GM21360 (cell line): ENCODE measurements around the gene ACTN4.

Experiments
- ATAC-seq: cut with Tn5 transposase; IDR thresholded peaks from one replicate; pipeline ENCODE4 v1.9.1; 2021; ENCODE audit warnings: mild to moderate bottlenecking, moderate library complexity; ENCODE audit not compliant: unreplicated experiment

ACTN4 gene

DNA sequence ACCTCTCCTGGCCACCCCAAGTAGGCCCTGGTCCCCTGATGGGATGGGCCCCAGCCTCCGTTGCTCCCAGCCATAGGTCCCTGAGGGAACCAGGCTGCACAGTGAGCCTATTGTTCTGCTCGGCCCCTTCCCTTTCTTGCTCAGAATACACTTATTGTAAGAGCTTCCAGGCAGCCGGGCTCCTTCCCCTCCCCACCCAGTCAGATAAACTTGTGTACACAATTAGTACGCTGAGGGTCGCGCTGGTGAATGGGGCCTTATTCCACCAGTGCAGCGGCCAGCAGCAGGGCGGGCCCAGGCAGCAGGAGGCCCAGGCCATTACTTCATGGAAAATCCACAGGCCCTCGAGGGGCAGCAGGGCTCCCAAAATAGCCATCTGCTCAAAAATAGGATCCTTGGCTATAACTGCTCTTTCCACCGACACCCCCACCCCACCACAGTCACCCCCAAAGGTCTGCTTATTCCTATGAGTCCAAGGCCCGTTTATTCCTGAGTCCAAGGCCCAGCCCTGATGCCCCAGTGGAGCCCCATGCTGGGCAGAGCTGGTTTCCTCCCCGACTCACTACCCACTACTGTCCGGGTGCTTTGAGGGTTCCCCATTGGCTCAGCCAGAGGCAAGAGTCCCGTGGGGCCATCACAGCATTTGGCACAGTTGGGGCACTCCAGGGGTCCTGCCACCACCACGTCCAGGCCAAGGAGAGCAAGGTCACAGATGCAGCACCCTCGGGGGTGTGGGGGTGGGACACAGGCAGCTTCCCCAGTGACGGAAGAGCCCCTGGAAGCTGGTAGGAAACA, 74.7 kb downstream of the ACTN4 start:
- ATAC-seq = no peak

DNA sequence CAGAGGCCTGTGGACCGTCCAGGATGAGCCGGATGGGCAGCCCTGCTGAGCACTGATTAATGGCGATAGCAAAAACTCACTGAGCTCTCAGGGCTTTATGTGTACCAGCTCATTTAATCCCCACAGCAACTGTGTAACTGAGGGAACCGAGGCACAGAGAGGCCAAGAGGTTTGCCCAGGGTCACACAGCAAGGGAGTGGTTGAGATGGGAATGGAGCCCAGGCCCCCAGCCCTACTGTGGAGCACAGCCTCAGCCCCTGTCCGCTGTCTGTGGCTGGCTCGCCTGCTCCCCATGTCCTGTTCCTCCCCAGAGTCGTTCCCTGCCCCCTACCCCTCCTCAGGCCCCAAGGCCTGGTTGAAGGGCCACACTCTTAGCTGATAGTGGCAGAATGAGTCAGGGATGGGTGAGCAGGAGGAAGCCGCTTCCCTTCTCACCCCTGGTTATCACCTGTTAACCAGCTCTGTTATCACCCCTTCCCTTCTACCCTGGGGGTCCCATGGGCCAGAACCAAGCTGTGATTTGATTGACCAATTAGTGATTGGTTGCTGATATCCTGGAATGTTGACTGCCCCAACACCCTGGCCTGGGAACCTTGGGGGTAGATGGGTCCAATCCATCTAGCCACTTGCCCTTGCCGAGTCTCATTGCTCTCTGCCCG, 75.6 kb downstream of the ACTN4 start:
- no peak for ATAC-seq

DNA sequence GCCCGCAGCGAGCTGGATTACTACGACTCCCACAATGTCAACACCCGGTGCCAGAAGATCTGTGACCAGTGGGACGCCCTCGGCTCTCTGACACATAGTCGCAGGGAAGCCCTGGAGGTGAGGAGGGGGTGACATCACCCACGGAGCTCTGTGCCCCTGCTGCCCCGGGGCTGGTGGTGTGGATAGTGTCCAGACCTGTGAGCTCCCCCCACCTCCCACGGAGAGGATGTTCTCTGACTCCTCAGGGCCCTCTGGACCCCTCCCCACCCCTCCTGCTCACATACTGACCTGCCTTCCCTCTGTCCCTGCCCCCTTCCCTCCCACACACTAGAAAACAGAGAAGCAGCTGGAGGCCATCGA, 76.1 kb downstream of the ACTN4 start:
- ATAC-seq = no peak

DNA sequence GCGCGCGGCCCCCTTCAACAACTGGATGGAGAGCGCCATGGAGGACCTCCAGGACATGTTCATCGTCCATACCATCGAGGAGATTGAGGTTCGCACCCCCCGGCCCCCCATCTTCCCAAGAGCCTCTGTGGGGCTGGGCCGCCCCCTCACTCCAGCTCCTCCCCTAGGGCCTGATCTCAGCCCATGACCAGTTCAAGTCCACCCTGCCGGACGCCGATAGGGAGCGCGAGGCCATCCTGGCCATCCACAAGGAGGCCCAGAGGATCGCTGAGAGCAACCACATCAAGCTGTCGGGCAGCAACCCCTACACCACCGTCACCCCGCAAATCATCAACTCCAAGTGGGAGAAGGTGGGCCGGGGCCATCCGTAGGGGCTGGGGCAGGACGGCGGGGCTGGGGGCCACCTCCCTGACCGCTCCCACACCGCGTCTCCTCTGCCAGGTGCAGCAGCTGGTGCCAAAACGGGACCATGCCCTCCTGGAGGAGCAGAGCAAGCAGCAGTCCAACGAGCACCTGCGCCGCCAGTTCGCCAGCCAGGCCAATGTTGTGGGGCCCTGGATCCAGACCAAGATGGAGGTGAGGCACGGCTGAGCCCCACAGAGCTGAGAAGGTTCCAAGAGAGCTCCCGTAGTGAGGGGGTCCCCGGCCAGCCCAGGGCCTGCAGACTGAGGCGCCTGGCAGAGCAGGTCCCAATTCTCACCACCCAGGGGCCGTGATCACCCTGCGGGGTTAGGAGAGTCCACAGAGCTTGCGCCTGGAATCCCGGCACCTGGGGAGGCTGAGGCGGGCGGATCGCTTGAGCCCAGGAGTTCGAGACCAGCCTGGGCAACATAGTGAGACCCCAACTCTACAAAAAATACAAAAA, 76.8 kb downstream of the ACTN4 start:
- no peak for ATAC-seq

DNA sequence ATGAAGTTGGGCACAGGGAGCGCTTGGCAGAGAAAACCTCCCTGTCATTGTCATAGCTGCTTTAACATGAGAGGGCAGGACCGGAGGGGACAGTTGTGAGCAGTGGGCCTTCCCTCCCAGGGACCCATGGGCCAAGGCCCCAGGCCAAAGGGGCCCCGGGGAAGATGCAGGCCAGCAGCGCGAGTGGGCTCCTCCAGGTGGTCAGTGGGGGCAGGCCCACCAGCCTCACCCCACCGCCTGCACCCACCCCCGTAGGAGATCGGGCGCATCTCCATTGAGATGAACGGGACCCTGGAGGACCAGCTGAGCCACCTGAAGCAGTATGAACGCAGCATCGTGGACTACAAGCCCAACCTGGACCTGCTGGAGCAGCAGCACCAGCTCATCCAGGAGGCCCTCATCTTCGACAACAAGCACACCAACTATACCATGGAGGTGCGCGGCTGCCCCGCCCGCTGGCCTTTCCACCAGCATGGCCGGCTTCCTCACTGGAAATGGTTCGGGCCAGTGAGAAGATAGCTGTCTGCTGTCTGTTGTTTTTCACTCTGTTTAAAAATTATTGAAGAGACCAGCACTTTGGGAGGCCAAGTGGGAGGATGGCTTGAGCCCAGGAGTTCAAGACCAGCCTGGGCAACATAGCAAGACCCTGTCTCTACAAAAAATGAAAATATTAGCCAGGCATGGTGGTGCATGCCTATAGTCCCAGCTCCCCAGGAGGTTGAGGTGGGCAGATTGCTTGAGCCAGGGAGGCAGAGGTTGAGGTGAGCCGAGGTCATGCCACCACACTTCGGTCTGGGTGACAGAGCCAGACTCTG, 78.2 kb downstream of the ACTN4 start:
- no peak for ATAC-seq

DNA sequence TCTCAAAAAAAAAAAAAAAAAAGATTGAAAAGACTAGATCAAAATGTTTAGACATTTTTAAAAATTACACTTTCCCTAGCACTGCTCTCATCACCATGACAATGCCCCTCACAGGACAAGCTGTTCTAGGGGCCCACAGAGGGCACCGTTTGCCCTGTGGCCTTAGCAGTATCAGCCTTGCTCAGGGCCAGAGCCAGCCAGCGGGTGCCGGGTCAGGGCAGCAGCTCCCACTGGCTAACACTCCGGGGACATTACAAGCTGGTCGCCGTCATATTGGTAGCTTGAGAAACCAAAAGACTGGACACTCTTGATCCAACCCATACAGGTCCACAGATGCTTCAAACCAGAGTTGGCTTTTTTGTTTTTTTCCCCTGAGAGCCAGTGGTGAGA, 78.8 kb downstream of the ACTN4 start:
- ATAC-seq = no peak

DNA sequence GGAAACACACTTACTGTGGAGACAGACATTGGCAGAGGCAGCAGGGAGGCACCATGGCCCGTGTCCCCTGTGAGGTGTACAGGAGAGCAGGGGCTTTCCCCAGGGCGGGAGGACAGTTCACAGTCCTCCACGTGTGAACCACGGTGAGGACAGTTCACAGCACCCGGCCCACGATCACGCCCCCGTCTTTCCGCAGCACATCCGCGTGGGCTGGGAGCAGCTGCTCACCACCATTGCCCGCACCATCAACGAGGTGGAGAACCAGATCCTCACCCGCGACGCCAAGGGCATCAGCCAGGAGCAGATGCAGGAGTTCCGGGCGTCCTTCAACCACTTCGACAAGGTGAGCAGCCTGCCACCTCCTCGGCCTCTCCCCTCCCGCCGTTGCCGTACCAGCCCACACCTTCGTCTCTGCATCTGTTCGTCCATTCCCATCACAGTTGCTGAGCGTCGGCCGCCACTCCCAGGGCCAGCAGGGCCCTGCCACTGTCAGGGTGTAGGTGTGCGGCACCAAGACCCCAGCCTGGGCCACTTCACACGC, 79.4 kb downstream of the ACTN4 start:
- no peak for ATAC-seq

DNA sequence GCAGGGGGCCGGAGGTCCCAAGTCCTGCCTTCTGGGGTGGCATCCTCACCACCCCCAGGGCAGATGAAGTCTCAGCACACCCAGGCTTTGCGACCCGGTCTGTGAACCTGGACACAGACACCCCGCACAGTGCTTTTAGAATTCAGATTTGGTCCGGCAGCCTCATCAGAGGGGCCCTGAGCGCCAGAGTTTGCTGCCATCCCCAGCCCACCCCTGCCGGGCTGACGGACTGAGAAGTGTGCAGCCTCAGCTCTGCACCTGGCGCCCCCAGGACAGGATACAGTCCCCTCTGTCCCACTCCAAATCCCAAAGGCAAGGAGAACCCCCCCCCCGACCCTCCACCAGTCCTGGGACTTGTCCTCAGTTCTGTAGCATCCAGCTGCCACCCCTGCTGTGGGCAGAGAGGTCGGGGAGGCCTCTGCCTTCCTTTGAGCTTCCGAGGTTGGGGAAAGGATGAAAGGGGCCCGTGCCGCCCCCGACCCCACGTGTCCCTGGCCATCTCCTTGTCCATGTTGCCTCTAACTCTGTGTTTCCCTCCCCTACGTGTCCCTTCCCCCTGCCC, 79.9 kb downstream of the ACTN4 start:
- ATAC-seq = no peak

DNA sequence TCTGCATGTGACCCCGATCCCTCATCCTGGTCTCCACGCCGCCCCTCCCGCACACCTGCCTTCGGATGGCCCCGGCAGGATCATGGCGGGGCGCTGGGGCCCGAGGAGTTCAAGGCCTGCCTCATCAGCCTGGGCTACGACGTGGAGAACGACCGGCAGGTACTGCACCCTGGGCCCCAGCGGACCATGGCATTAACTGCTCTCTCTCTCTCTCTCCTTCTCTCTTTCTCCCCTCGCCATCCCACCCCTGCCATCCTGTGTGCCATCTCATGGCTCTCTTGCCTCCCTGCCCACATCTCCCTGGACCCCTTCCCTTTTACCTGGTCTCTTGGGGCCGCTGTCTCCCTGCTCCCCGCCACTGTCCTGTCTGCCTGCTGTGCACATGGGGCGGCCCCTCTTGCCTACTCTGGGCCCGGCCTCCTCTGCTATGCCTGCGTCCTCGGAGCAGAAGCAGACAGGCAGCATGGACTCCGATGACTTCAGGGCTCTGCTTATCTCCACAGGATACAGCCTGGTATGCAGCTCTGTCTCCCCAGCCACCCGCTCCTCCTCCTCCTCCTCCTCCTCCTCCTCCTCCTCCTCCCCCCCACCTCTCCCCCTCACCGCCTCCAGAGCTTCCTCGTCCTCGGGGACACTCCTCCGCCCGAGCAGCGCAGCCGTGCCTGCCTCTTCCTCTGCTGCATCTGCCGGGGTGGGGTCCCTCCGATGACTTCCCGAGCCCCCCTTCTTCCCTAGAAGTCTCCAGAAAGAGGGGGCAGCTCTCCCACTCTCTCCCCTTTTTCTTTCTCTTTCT, 80.6 kb downstream of the ACTN4 start:
- no peak for ATAC-seq

DNA sequence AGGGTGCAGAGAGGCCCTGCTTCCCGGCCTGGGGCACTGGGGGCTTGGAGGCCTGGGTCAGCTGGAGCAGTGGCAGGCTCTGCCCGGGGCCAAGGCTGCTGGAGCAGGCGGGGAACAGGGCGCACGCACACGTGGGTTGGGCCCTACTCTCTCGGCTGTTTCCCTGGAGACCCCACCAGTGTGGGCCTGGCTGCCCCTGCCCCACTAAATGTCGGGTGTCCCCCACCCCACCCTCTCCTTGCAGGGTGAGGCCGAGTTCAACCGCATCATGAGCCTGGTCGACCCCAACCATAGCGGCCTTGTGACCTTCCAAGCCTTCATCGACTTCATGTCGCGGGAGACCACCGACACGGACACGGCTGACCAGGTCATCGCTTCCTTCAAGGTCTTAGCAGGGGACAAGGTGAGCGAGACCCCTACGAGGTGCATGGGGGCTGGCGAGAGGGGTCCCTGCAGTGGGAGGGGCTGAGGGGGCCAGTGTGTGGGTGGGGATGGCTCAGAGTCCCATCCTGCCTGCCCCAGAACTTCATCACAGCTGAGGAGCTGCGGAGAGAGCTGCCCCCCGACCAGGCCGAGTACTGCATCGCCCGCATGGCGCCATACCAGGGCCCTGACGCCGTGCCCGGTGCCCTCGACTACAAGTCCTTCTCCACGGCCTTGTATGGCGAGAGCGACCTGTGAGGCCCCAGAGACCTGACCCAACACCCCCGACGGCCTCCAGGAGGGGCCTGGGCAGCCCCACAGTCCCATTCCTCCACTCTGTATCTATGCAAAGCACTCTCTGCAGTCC, 81.5 kb downstream of the ACTN4 start:
- ATAC-seq = no peak

DNA sequence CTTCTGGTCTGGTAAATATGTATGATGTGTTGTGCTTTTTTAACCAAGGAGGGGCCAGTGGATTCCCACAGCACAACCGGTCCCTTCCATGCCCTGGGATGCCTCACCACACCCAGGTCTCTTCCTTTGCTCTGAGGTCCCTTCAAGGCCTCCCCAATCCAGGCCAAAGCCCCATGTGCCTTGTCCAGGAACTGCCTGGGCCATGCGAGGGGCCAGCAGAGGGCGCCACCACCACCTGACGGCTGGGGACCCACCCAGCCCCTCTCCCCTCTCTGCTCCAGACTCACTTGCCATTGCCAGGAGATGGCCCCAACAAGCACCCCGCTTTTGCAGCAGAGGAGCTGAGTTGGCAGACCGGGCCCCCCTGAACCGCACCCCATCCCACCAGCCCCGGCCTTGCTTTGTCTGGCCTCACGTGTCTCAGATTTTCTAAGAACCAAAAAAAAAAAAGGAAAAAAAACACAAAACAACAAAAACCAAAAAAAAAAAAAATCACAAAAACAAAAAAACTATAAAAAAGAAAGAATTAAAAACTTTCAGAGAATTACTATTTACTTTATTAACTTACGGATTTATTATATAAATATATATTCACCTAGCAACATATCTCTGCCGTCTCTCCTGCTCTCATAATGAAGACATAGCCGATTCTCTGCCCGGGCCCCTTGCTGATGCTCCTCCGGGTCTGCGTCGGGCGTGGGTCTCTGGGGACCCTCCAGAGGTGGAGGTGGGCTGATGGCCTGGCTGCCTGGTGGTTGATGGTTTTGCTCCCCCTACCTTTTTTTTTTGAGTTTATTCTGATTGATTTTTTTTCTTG, 82.4 kb downstream of the ACTN4 start:
- ATAC-seq = no peak

DNA sequence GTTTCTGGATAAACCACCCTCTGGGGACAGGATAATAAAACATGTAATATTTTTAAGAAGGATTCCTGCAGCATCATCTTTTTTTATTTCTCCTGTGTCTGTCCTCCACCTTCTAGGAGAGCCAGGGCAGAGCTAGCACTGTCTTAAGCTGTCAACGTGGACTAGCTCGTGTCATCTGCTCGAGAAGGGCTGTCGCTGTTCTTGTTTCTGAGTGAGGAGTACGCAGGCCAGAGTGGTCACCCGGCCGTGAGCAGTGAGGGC, 83.0 kb downstream of the ACTN4 start:
- ATAC-seq = no peak

DNA sequence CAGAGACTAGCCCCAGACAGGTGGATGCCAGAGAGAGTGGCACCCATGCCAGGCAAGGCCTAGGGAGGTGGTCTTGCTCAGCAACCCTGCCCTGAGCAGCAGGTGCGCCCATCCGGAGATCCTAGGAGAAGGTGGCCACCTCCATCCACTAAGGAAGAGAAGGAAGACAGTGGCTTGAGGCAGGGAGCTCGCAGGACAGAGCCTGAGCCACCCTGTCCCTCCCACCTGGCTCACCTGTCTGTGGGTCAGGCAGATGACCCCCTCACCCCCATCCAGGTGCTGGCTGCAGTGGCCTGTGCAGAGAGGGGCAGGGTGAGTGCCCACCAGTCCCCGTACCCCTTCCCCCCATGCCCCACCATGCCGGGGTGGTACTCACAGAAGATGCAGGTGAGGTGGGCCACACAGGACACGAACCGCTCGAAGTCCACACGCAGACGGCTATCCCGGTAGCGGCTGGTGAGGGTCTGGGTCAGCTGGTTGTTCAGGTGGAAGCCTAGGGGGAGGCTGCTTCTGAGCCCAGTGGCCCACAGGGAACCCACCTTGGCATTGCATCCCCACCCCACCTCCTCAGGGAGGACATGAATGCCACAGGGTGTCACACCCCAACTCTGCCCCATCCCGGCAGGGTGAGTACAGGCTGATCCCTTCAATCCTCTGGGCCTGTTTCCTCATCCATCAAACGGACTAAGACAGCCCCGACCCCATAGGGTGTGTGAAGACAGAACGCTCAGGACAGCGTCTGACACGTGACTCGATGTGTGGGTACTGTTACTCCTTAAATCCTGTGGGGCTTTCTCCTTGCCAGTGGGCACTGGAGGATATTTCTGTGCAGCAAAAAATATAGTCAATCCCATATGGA, 83.5 kb downstream of the ACTN4 start:
- ATAC-seq = no peak

DNA sequence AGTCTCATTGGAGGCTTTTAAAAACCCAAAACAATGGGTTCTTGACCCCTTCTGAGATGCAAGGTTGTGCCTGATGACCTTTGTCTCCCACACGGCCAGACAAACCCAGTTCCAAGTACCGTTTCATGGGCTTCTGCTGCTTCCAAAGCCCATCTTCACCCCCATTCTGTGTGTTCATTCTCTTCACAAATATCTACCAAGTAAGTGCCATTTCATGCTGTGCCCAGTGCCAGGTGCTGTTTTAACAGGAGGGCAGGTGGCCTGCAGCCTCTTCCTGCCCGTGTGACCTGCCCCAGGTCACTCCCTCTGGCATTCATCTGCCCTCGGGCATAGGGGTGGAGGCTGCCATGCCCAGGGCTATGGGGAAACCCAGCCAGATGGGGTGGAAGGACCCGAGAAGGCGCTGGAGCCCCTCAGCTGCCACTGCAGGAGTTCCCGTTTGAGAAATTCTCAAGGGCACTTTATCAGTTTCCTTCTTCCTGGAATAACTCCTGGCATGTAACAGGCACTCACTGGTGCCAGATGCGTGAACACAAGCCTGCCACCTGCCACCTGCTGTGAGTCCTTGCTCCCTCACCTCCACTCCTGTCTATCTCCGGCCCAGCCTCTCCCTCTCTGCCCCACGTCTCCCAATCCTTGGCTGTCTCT, 84.3 kb downstream of the ACTN4 start:
- ATAC-seq = no peak

DNA sequence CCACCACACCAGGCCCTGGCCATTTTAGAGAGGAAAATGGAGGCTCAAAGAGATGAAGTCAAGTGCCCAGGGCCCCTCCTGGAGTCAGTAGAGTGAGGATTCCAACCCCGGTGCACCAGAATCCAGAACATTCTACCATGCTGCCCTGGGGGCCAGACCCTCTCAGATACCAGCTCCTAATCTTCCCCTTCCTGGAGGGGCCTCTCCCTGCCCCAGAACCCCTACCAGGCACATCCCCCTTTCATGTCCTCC, 85.7 kb downstream of the ACTN4 start:
- ATAC-seq = no peak

DNA sequence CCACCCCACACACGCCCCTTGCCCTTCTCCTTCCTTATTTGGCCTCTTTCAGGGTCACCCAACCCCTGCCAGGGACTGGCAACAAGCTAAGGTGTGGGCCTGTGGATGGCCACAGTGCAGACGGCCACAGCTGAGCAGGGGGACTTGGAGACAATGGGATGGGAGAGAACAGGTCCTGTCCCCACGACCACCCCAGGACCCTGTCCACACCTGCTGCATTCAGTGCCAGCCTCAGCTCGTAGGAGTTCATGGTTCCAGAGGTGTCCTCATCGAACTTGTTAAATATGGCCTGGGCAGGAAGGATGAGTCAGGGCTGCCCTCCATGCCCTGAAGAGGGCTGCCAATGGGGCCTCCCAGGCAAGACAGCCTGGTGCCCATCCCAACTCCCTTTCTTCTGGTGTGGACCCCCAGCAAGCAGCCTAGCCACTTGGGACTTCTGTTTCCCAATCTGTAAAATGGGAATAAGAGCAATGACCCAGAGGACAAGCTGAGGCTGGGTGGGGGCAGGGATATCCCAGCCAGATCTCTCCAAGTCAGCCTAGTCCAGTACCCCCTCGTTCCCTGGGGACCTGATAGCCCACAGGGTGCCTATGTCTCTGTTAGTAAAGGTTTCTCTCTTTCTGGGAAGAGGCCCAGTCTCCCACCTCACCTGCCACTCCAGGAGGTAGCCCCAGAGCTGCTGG, 86.2 kb downstream of the ACTN4 start:
- no peak for ATAC-seq

DNA sequence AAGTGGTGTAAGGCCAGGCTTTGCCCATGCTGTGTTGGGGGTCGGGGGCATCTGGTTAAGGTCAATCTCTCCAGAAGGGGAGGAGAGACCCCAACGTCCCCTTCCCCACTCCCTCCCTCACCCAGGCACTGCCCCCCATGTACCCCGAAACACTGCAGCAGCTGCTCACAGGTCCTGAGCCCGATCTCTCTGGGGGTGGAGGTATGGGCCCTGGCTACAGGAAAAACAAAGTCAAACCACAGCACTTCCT, 86.7 kb downstream of the ACTN4 start:
- ATAC-seq = no peak
